ENCODE results near the gene CNKSR3. TPM values are rescaled to one million over a fixed set of nuclear protein-coding genes. Genes with fewer than 3 reads are reported as not detected.

The CNKSR3 gene
- polyA plus RNA-seq, 1 of the 3 experiments (the other 2 are of a cell fraction) = 1.6 TPM

- 92% methylated on average over 5 of the region's 5 CpGs for WGBS (ENCODE audit: low lambda C conversion rate)
- TF ChIP-seq FOSL2 (IDR thresholded peaks at IDR 0.05; ENCODE audit: borderline replicate concordance, low read depth) (no peak), RCOR1 (IDR thresholded peaks at IDR 0.05; ENCODE audit: low read length) (no peak), RAD21 (IDR thresholded peaks at IDR 0.05; ENCODE audit: low read length) (no peak), FOXM1 (IDR thresholded peaks at IDR 0.05; ENCODE audit: low read depth) (no peak), GABPA (IDR thresholded peaks at IDR 0.05; ENCODE audit: low read depth) (no peak), PBX3 (IDR thresholded peaks at IDR 0.05) (no peak), CTCF (IDR thresholded peaks at IDR 0.05) (no peak), USF1 (IDR thresholded peaks at IDR 0.05; ENCODE audit: borderline replicate concordance, low read depth) (no peak), TCF12 (IDR thresholded peaks at IDR 0.05) (no peak), TEAD4 (IDR thresholded peaks at IDR 0.05; ENCODE audit: borderline replicate concordance, insufficient read depth) (no peak), ZBTB33 (IDR thresholded peaks at IDR 0.05; ENCODE audit: borderline replicate concordance, low read depth) (no peak), EZH2phosphoT487 (IDR thresholded peaks at IDR 0.05; ENCODE audit: borderline replicate concordance, low read depth) (no peak)
- CTCF ChIA-PET = interaction anchor here (0.6 to 5.1 kb wide), 3 partner anchors 9 to 939 kb away, joined by 3 to 27 read pairs (median 4); no protein-coding TSS in a partner anchor
These were observed 80.8 kb downstream of the CNKSR3 start for GRCh38 chr6:154429711-154430110.

More at GRCh38 chr6:154429711-154430110, 80.8 kb downstream of the CNKSR3 start:
- H3K4me2 ChIP-seq = no peak overlapping the region
- POLR2A ChIA-PET = interaction anchor here (0.5 to 0.9 kb wide), 2 partner anchors 17 to 127 kb away, joined by 3 to 6 read pairs; no protein-coding TSS in a partner anchor
- no peak overlapping the region for H3K4me3 ChIP-seq (ENCODE audit: low read depth in 2 of 2, low read length in 1 of 2)
- DNase-seq = no peak
- no peaks in the 10 kb centered on the region for H4K20me1 ChIP-seq (ENCODE audit: insufficient read depth)
- H2AFZ ChIP-seq (ENCODE audit: low read depth) = no peak overlapping the region
- no peaks in the 10 kb centered on the region for H3K79me2 ChIP-seq (ENCODE audit: insufficient read depth)
- peak overlapping the region in 1 of 2 experiments; percentile 94; a peak in 2 of 4 replicates for H3K27ac ChIP-seq (ENCODE audit: low read depth in 2 of 2, low read length in 1 of 2)
- H3K9me3 ChIP-seq = no peaks in the 10 kb centered on the region
- peaks cover 5% of the 10 kb centered on the region for H3F3A ChIP-seq (replicated peaks; ENCODE audit: insufficient read depth)
- no peaks in the 10 kb centered on the region for H3K9me2 ChIP-seq
- H3K36me3 ChIP-seq (replicated peaks in 1 of 2; ENCODE audit: control insufficient read depth in 1 of 2, insufficient read depth in 2 of 2, low read length in 1 of 2) = peaks cover 17 to 19% of the 10 kb centered on the region in 2 experiments
- H3K27me3 ChIP-seq (ENCODE audit: insufficient read depth) = no peaks in the 10 kb centered on the region
- H3K4me1 ChIP-seq (ENCODE audit: control insufficient read depth in 1 of 2, insufficient read depth in 2 of 2, low read depth in 1 of 2, low read length in 1 of 2) = peaks cover 25 to 38% of the 10 kb centered on the region in 2 experiments; a peak in 3 of 4 replicates
- no peak overlapping the region for H3K9ac ChIP-seq
